A673 (cell line): ENCODE data around the gene ZFHX2.

Source experiments
- EZH2 ChIP-seq: fragments of 200-600 bp; sonication (generic); IDR thresholded peaks from 2 replicates; pipeline ENCODE4 v1.6.1; 2017; ENCODE audit warnings: borderline replicate concordance, low read depth, mild to moderate bottlenecking, mixed read lengths, antibody characterized with exemption, low read length; ENCODE audit not compliant: poor library complexity, severe bottlenecking
- TF ChIP-seq, protein P1 (sequence below): fragments of 300-800, 200-600 bp; sonication (generic); conservative IDR thresholded peaks from 2 replicates; pipeline ENCODE4 v1.5.1; 2017; ENCODE audit warnings: low read depth, mild to moderate bottlenecking, antibody characterized with exemption, low read length, moderate library complexity, mixed read lengths

DNA sequence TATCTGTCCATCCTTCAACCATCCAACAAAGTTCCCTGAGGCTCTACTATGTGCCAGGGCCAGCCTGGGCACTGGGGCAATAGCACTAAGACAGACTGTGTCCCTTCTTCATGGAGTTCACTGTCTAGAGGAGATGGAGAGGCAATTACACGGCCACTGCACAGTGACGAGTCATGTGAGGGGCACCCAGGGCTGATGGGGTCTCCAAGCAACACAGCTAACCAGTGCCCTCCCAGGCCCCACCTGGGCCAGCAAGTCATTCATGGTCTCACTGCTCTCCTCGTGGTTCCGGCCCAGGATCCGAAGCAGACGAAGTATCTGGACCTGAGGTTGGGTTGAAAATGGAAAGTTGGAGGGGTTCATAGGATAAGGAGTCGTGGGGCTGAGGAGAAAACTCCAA lies 13.3 kb upstream of the ZFHX2 start:
- no peak for TF ChIP-seq EZH2
- TF ChIP-seq, protein P1, sequence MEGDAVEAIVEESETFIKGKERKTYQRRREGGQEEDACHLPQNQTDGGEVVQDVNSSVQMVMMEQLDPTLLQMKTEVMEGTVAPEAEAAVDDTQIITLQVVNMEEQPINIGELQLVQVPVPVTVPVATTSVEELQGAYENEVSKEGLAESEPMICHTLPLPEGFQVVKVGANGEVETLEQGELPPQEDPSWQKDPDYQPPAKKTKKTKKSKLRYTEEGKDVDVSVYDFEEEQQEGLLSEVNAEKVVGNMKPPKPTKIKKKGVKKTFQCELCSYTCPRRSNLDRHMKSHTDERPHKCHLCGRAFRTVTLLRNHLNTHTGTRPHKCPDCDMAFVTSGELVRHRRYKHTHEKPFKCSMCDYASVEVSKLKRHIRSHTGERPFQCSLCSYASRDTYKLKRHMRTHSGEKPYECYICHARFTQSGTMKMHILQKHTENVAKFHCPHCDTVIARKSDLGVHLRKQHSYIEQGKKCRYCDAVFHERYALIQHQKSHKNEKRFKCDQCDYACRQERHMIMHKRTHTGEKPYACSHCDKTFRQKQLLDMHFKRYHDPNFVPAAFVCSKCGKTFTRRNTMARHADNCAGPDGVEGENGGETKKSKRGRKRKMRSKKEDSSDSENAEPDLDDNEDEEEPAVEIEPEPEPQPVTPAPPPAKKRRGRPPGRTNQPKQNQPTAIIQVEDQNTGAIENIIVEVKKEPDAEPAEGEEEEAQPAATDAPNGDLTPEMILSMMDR = no peak
